DOHH2 (cell line): ENCODE results near the gene C12orf75.

Experiments used
- EZH2phosphoT487 ChIP-seq: fragments of 200-600 bp; sonication (generic); IDR thresholded peaks from 2 replicates; pipeline ENCODE4 v1.6.1; 2017; ENCODE audit warnings: borderline replicate concordance, mild to moderate bottlenecking, antibody characterized with exemption, low read length, moderate library complexity, mixed read lengths
- TF ChIP-seq, protein P1 (sequence below): fragments of 200-600 bp; sonication (generic); IDR thresholded peaks from one replicate; pipeline ENCODE4 v1.5.1; 2014; ENCODE audit warnings: antibody characterized with exemption, mild to moderate bottlenecking, low read depth, low read length; ENCODE audit not compliant: poor library complexity, severe bottlenecking

DNA sequence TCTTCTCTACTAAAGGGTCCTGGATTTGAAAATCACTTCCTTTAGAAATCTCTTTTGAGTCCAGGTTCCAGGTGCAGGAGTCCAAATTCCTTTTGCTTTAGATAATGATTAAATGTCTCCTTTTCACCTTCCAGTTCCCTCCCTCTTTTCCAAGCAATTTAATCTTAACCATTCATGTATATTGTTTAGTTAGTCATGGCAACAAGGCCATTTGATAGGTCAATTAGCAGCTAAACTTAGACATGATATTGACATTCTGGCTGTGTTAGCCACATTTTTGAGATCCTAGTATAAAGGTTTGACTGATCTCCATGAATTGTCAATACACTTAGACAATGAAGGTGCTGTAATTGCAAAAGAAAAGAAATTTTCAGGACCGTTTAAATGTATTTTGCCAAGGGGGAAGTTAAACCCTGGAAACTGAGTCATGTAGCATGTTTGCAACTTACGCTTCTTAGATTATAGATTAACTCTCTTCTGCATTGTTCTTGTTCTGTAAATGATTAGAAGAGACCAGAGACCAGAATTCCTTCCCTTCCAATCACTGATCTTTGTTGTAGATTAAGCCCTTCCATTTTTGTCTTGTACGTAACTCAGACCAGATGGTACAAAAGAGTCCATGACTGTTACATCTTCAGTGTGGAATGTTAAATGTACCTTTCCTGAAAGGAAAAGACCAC lies 12.4 kb upstream of the C12orf75 start:
- TF ChIP-seq, protein P1, sequence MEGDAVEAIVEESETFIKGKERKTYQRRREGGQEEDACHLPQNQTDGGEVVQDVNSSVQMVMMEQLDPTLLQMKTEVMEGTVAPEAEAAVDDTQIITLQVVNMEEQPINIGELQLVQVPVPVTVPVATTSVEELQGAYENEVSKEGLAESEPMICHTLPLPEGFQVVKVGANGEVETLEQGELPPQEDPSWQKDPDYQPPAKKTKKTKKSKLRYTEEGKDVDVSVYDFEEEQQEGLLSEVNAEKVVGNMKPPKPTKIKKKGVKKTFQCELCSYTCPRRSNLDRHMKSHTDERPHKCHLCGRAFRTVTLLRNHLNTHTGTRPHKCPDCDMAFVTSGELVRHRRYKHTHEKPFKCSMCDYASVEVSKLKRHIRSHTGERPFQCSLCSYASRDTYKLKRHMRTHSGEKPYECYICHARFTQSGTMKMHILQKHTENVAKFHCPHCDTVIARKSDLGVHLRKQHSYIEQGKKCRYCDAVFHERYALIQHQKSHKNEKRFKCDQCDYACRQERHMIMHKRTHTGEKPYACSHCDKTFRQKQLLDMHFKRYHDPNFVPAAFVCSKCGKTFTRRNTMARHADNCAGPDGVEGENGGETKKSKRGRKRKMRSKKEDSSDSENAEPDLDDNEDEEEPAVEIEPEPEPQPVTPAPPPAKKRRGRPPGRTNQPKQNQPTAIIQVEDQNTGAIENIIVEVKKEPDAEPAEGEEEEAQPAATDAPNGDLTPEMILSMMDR = no peak
- no peak for TF ChIP-seq EZH2phosphoT487
